VCaP (cell line): Measurements from ENCODE around the gene ADGRL3.
A peak's percentile ranks its signal among the peaks of the same experiment; 100 is the strongest.
"Not testable (repeated sequence)": the region's sequence is repeated elsewhere in the genome, so short reads cannot be mapped to it uniquely, and the experiment has no call there.

Experiments used
- H3K27ac ChIP-seq: fragments of 450-650 bp; 2 replicates; pipeline ENCODE4 v1.5.1; 2017
- CTCF ChIP-seq: fragments of 450-650 bp; conservative IDR thresholded peaks from 2 replicates; pipeline ENCODE4 v1.5.1; 2017; ENCODE audit warnings: mild to moderate bottlenecking, moderate library complexity

Gene ADGRL3

GRCh38 chr4:61741327-61742096 lies 541.4 kb downstream of the ADGRL3 start:
- TF ChIP-seq CTCF = peak; percentile 69
- peak overlapping the region; percentile 63 for H3K27ac ChIP-seq

GRCh38 chr4:61750810-61751209 lies 550.7 kb downstream of the ADGRL3 start:
- H3K27ac ChIP-seq = no peak overlapping the region
- no peak for TF ChIP-seq CTCF

GRCh38 chr4:61752617-61753016 lies 552.5 kb downstream of the ADGRL3 start:
- no peak for TF ChIP-seq CTCF
- no peak overlapping the region for H3K27ac ChIP-seq

- no peak overlapping the region for H3K27ac ChIP-seq
- TF ChIP-seq CTCF = no peak
Observed at GRCh38 chr4:61753739-61754138, 553.6 kb downstream of the ADGRL3 start.

GRCh38 chr4:61756937-61757336 lies 556.8 kb downstream of the ADGRL3 start:
- not testable (repeated sequence) for H3K27ac ChIP-seq

GRCh38 chr4:61757983-61758382 lies 557.9 kb downstream of the ADGRL3 start:
- H3K27ac ChIP-seq = not testable (repeated sequence)

- H3K27ac ChIP-seq = not testable (repeated sequence)
Observed at GRCh38 chr4:61758596-61758995, 558.5 kb downstream of the ADGRL3 start.

- not testable (repeated sequence) for H3K27ac ChIP-seq
Observed at GRCh38 chr4:61759245-61759644, 559.1 kb downstream of the ADGRL3 start.

- not testable (repeated sequence) for H3K27ac ChIP-seq
Observed at GRCh38 chr4:61759885-61760284, 559.8 kb downstream of the ADGRL3 start.

GRCh38 chr4:61760820-61761219 lies 560.7 kb downstream of the ADGRL3 start:
- no peak for TF ChIP-seq CTCF
- no peak overlapping the region for H3K27ac ChIP-seq
